ENCODE measurements around the gene PRKD3. TPM values are rescaled to one million over a fixed set of nuclear protein-coding genes. Genes with fewer than 3 reads are reported as not detected.

Gene PRKD3
- total RNA-seq = 38.8 TPM

DNA sequence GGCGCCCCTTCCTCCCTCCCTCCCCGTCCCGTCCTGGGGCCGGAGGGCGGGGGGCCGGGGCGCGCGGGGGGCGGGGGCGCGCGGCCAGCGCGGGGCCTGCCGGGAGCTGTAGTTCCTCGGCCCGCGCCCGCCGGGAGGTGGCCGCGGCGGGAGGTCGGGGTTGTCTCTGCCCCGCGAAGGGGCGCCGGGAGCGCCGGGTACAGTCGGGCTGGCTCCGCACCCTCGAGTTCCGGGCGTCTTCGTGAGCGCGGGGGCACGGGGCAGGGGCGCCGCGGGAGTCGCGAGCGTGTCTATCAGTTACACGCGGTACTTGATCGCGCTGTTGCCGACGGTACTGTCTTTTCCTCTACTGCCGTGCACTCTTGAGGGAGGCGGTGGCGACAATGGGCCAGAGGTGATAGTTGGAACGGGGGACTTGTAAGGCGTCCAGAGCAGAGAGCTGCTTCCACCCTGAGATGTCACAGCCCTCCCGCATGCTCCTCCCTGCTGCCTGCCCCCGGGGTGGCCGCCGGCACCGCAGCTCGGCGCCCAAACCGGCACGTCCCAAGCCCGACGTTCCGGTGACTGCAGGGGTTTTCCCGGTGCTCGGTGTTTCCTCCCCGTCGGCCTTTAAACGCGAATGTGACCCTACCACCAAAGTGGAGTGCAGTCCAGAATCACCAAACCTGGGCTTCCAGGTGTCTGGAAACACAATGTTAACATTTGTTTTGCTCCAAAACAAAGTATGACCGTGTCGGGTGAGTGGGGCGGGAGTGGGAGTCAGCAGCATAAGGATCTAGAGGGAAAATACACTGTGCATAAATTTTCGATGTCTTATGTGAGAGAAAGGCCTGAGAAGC is at the start of gene PRKD3:
TSS of gene PRKD3 (minus strand) at position 48 of the 839 bp plus-strand sequence. CDS start 8,309 bp downstream, outside the sequence.
- H3K27ac ChIP-seq = peak within 1 kb of the TSS; percentile 97
- intact Hi-C loops (cut with DNase I) = no loop called here
- no peaks in the 10 kb centered on the region for H3K36me3 ChIP-seq
- H3K27me3 ChIP-seq = no peaks in the 10 kb centered on the region
- DNase-seq (ENCODE audit: extremely low spot score in 2 of 2) = no peak
- H3K4me1 ChIP-seq = peaks cover 43% of the 10 kb centered on the region
- no peaks in the 10 kb centered on the region for H3K9me3 ChIP-seq
- peak within 1 kb of the TSS; percentile 77 to 87 for H3K4me3 ChIP-seq
- TF ChIP-seq POLR2A (IDR thresholded peaks at IDR 0.05) = peak in 1 of 2 donors; percentile 13
- TF ChIP-seq, protein P1, sequence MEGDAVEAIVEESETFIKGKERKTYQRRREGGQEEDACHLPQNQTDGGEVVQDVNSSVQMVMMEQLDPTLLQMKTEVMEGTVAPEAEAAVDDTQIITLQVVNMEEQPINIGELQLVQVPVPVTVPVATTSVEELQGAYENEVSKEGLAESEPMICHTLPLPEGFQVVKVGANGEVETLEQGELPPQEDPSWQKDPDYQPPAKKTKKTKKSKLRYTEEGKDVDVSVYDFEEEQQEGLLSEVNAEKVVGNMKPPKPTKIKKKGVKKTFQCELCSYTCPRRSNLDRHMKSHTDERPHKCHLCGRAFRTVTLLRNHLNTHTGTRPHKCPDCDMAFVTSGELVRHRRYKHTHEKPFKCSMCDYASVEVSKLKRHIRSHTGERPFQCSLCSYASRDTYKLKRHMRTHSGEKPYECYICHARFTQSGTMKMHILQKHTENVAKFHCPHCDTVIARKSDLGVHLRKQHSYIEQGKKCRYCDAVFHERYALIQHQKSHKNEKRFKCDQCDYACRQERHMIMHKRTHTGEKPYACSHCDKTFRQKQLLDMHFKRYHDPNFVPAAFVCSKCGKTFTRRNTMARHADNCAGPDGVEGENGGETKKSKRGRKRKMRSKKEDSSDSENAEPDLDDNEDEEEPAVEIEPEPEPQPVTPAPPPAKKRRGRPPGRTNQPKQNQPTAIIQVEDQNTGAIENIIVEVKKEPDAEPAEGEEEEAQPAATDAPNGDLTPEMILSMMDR (IDR thresholded peaks at IDR 0.05) = peak in 2 of 3 experiments; percentile 6 to 10
- peak in 1 of 2 donors; percentile 75 for TF ChIP-seq POLR2AphosphoS5 (IDR thresholded peaks at IDR 0.05; ENCODE audit: insufficient read depth in 1 of 2, low read depth in 1 of 2)

GRCh38 chr2:37372000-37372399 is 47.4 kb upstream of the PRKD3 start:
- H3K27ac ChIP-seq = no peak overlapping the region
- H3K4me3 ChIP-seq = no peak overlapping the region
- intact Hi-C loops (cut with DNase I) = no loop called here
- no peaks in the 10 kb centered on the region for H3K27me3 ChIP-seq
- DNase-seq (ENCODE audit: extremely low spot score in 2 of 2) = no peak
- no peaks in the 10 kb centered on the region for H3K9me3 ChIP-seq
- H3K36me3 ChIP-seq = no peaks in the 10 kb centered on the region
- H3K4me1 ChIP-seq = peaks cover 10% of the 10 kb centered on the region
- no peak for TF ChIP-seq POLR2A (IDR thresholded peaks at IDR 0.05)
- TF ChIP-seq POLR2AphosphoS5 (IDR thresholded peaks at IDR 0.05; ENCODE audit: insufficient read depth in 1 of 2, low read depth in 1 of 2) = no peak
- TF ChIP-seq, protein P1 (IDR thresholded peaks at IDR 0.05) = no peak

DNA sequence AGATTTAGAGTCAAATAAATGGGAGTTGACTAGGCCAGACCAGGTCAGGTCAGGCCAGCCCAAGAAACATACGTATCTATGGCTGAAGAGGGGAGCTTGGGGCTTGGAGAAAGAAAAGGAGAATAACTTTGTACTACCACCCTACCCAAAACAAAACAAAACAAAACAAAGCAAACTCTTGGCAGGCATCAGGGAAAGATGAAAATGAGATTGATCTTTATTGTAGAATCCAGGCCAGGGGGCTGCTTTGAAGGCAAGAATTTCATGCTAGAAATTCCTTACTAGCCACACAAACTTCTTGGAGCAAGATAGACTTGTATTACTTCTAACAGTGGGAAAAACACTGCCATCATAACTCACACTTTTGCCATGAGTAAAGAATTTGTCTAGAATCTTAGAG is 46.0 kb upstream of the PRKD3 start:
- H3K4me3 ChIP-seq = no peak overlapping the region
- no peaks in the 10 kb centered on the region for H3K36me3 ChIP-seq
- no peaks in the 10 kb centered on the region for H3K27me3 ChIP-seq
- no peaks in the 10 kb centered on the region for H3K4me1 ChIP-seq
- TF ChIP-seq POLR2AphosphoS5 (IDR thresholded peaks at IDR 0.05; ENCODE audit: insufficient read depth in 1 of 2, low read depth in 1 of 2) = no peak
- TF ChIP-seq, protein P1 (IDR thresholded peaks at IDR 0.05) = no peak
- no peak for TF ChIP-seq POLR2A (IDR thresholded peaks at IDR 0.05)
- intact Hi-C loops (cut with DNase I) = no loop called here
- H3K27ac ChIP-seq = no peak overlapping the region
- DNase-seq (ENCODE audit: extremely low spot score in 2 of 2) = no peak
- H3K9me3 ChIP-seq = no peaks in the 10 kb centered on the region

DNA sequence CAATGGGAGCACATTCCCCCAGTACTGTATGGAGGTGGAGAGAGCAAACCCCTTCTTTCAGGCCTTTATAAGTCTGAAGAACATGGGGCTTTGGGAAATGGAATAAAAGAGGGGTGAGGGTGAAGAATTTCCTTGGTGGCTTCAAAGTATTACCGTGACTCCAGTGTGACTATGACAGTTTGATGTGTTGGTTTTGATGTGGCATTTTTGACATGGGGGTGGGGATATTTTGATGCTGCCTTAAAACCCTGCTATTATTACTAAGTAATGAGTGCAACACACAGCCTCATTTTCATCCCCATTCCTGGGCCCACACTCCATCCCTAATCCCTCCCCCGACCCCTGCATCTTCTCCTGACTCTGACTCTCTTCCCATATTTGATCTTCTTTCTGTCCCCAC is 43.4 kb upstream of the PRKD3 start:
- H3K36me3 ChIP-seq = no peaks in the 10 kb centered on the region
- no peaks in the 10 kb centered on the region for H3K4me1 ChIP-seq
- no peak overlapping the region for H3K27ac ChIP-seq
- H3K9me3 ChIP-seq = no peaks in the 10 kb centered on the region
- intact Hi-C loops (cut with DNase I) = no loop called here
- peak in 1 of 2 donors; percentile 54 for DNase-seq (ENCODE audit: extremely low spot score in 2 of 2)
- no peaks in the 10 kb centered on the region for H3K27me3 ChIP-seq
- TF ChIP-seq POLR2A (IDR thresholded peaks at IDR 0.05) = no peak
- TF ChIP-seq, protein P1 (IDR thresholded peaks at IDR 0.05) = no peak
- TF ChIP-seq POLR2AphosphoS5 (IDR thresholded peaks at IDR 0.05; ENCODE audit: insufficient read depth in 1 of 2, low read depth in 1 of 2) = no peak
- no peak overlapping the region for H3K4me3 ChIP-seq

- intact Hi-C loops (cut with DNase I) = no loop called here
- Histone ChIP-seq H3K4me1 (no peaks in the 10 kb centered on the region), H3K9me3 (no peaks in the 10 kb centered on the region), H3K4me3 (no peak overlapping the region), H3K27ac (no peak overlapping the region), H3K27me3 (no peaks in the 10 kb centered on the region), H3K36me3 (no peaks in the 10 kb centered on the region)
- DNase-seq (ENCODE audit: extremely low spot score in 2 of 2) = peak in 1 of 2 donors; percentile 13
- TF ChIP-seq POLR2A (IDR thresholded peaks at IDR 0.05) (no peak), POLR2AphosphoS5 (IDR thresholded peaks at IDR 0.05; ENCODE audit: insufficient read depth in 1 of 2, low read depth in 1 of 2) (no peak)
- TF ChIP-seq, protein P1 (IDR thresholded peaks at IDR 0.05) = no peak
Measured at GRCh38 chr2:37367310-37367709, 42.7 kb upstream of the PRKD3 start.

All from vagina (tissue), 2 donors.